HL-60 (cell line): ENCODE measurements around the gene ABO.

Experiments used
- DNase-seq, 2 experiments: peaks; one replicate each; pipeline ENCODE4 v3.0.0-alpha.2; 2010 to 2020; ENCODE audit warnings: low read depth in 1 of 2, low spot score in 1 of 2
- H3K27ac ChIP-seq: fragments of 250-450 bp; sonication (Bioruptor Pico); replicated peaks from 2 replicates; pipeline ENCODE4 v1.5.1; 2020; ENCODE audit warnings: mild to moderate bottlenecking, moderate library complexity
- H3K27me3 ChIP-seq: fragments of 250-450 bp; sonication (Bioruptor Pico); 2 replicates; pipeline ENCODE4 v1.5.1; 2021; ENCODE audit warnings: mild to moderate bottlenecking, moderate library complexity; ENCODE audit not compliant: insufficient read depth, poor library complexity, severe bottlenecking
- H3K4me3 ChIP-seq: replicated peaks from 2 replicates; pipeline ENCODE4 v1.5.1; 2011; ENCODE audit warnings: mild to moderate bottlenecking, control low read depth, low read length; ENCODE audit not compliant: insufficient read depth
- GABPA ChIP-seq: IDR thresholded peaks from 2 replicates; pipeline ENCODE4 v1.6.1; 2012; ENCODE audit warnings: low read depth
- POLR2AphosphoS5 ChIP-seq: IDR thresholded peaks from 2 replicates; pipeline ENCODE4 v1.6.1; 2012; ENCODE audit warnings: low read depth
- SPI1 ChIP-seq: IDR thresholded peaks from 2 replicates; pipeline ENCODE4 v1.6.1; 2012; ENCODE audit warnings: low read depth, mild to moderate bottlenecking, borderline replicate concordance
- TF ChIP-seq, protein P1 (sequence below): IDR thresholded peaks from one replicate; pipeline ENCODE4 v1.5.1; 2011; ENCODE audit warnings: low read length, control low read depth, inconsistent platforms; ENCODE audit not compliant: insufficient read depth
- TF ChIP-seq, protein P2 (sequence below): IDR thresholded peaks from 2 replicates; pipeline ENCODE4 v1.6.1; 2012; ENCODE audit warnings: low read depth; ENCODE audit not compliant: insufficient replicate concordance

ABO gene

DNA sequence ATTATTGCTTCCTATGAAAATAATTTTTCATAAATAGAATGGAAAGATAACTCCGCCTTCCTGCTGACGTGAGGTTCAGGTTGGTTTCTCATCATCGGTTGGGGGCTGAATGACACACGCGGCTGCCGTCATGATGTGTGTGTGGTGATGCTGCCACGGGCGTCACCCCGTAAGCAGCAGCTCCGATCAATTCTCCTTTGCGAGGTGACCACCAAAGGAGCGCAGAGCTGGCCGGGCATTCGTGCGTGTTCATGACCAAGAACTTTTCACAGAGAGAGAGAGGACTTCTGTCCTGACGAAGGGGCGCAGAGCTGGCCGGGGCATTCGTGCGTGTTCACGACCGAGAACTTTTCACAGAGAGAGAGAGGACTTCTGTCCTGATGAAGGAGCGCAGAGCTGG lies 30.7 kb upstream of the ABO start:
- TF ChIP-seq SPI1 = no peak
- TF ChIP-seq GABPA = no peak
- TF ChIP-seq POLR2AphosphoS5 = no peak
- TF ChIP-seq, protein P1, sequence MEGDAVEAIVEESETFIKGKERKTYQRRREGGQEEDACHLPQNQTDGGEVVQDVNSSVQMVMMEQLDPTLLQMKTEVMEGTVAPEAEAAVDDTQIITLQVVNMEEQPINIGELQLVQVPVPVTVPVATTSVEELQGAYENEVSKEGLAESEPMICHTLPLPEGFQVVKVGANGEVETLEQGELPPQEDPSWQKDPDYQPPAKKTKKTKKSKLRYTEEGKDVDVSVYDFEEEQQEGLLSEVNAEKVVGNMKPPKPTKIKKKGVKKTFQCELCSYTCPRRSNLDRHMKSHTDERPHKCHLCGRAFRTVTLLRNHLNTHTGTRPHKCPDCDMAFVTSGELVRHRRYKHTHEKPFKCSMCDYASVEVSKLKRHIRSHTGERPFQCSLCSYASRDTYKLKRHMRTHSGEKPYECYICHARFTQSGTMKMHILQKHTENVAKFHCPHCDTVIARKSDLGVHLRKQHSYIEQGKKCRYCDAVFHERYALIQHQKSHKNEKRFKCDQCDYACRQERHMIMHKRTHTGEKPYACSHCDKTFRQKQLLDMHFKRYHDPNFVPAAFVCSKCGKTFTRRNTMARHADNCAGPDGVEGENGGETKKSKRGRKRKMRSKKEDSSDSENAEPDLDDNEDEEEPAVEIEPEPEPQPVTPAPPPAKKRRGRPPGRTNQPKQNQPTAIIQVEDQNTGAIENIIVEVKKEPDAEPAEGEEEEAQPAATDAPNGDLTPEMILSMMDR = no peak
- TF ChIP-seq, protein P2, sequence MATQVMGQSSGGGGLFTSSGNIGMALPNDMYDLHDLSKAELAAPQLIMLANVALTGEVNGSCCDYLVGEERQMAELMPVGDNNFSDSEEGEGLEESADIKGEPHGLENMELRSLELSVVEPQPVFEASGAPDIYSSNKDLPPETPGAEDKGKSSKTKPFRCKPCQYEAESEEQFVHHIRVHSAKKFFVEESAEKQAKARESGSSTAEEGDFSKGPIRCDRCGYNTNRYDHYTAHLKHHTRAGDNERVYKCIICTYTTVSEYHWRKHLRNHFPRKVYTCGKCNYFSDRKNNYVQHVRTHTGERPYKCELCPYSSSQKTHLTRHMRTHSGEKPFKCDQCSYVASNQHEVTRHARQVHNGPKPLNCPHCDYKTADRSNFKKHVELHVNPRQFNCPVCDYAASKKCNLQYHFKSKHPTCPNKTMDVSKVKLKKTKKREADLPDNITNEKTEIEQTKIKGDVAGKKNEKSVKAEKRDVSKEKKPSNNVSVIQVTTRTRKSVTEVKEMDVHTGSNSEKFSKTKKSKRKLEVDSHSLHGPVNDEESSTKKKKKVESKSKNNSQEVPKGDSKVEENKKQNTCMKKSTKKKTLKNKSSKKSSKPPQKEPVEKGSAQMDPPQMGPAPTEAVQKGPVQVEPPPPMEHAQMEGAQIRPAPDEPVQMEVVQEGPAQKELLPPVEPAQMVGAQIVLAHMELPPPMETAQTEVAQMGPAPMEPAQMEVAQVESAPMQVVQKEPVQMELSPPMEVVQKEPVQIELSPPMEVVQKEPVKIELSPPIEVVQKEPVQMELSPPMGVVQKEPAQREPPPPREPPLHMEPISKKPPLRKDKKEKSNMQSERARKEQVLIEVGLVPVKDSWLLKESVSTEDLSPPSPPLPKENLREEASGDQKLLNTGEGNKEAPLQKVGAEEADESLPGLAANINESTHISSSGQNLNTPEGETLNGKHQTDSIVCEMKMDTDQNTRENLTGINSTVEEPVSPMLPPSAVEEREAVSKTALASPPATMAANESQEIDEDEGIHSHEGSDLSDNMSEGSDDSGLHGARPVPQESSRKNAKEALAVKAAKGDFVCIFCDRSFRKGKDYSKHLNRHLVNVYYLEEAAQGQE = no peak
- Histone ChIP-seq H3K27me3 (peaks cover 5% of the 10 kb centered on the region), H3K27ac (no peak overlapping the region), H3K4me3 (no peak overlapping the region)
- no peak for DNase-seq

DNA sequence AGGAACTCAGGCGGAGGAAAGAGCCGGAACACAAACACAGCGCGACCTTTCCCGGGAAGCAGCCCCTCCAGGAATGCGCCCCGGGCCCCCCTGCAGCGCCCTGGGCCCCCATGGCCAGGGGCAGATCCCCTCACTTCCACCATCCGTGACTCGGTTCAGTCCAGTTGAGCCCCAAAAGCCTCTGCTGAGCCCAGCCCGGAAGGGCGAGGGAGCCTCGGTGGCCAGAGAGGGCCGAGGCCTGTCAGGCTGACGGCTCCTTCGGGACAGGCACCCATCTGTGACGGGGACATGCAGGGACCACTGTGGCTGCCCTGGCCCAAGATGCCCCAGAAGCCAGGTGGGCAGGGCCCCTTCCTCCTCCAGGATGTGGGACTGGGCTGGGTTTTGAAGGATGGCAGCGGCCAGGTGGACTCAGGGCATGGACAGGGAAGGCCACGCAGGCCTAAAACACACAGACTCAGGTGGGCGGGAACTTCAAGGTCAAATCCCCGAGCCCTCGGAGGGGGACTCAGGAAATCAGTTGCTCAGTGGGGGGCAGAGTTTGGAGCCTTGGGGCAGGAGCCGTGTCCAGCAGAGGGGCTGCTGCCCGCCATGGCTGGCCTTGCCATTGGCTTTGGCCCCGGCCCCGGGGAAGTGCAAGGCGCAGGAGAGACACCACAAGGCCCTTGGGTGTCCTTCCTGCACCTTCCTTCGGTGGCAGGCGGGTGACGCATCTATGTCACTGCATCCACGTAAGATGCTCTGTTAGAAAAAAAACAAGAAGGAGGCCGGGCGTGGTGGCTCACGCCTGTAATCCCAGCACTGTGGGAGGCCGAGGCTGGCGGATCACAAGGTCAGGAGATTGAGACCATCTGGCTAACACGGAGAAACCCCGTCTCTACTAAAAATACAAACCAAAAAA lies 29.7 kb upstream of the ABO start:
- no peak for DNase-seq
- H3K27me3 ChIP-seq = peaks cover 5% of the 10 kb centered on the region

DNA sequence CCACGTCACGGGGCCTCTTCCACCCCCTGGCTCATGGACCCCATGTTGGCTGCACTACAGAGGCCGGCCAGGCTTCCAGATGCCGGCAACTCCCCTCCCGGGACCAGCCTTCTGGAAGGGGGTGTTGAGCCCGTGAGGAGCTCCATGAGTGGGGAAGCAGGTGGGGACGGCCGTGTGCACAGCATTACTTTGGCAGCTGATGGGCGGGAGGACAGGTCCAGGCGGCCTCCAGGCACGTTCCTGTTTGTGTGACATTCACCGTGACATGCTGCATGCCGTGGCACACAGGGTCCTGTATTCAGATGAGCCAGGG lies 29.1 kb upstream of the ABO start:
- no peak for DNase-seq
- Histone ChIP-seq H3K27me3 (peaks cover 5% of the 10 kb centered on the region), H3K27ac (no peak overlapping the region), H3K4me3 (no peak overlapping the region)
- TF ChIP-seq, protein P2 = no peak
- TF ChIP-seq POLR2AphosphoS5 (no peak), SPI1 (no peak), GABPA (no peak)
- TF ChIP-seq, protein P1 = no peak

More for the DNA sequence above, 29.7 kb upstream of the ABO start:
- Histone ChIP-seq H3K4me3 (no peak overlapping the region), H3K27ac (no peak overlapping the region)
- TF ChIP-seq GABPA = no peak
- TF ChIP-seq, protein P2 = no peak
